Fibroblast of lung (primary cell): ENCODE data around the gene MAPK9. TPM values are rescaled to one million over a fixed set of nuclear protein-coding genes. Genes with fewer than 3 reads are reported as not detected.

ENCODE experiments used
- DNase-seq, 2 donors: peaks; one replicate each; pipeline versions ENCODE4 v3.0.0 to v3.0.0-alpha.2; 2010; ENCODE audit warnings: low read depth in 2 of 2
- H2AFZ ChIP-seq: 2 replicates; pipeline ENCODE4 v1.5.1; 2012; ENCODE audit warnings: low read length, control low read depth, inconsistent platforms
- H3K27ac ChIP-seq: 2 replicates; pipeline ENCODE4 v1.5.1; 2011; ENCODE audit warnings: low read length, control low read depth; ENCODE audit not compliant: insufficient read depth
- H3K27me3 ChIP-seq: 2 replicates; pipeline ENCODE4 v1.5.1; 2011; ENCODE audit warnings: mild to moderate bottlenecking, low read length; ENCODE audit not compliant: control insufficient read depth, insufficient read depth
- H3K36me3 ChIP-seq: 2 replicates; pipeline ENCODE4 v1.5.1; 2011; ENCODE audit warnings: low read length; ENCODE audit not compliant: control insufficient read depth, insufficient read depth
- H3K4me1 ChIP-seq: 2 replicates; pipeline ENCODE4 v1.5.1; 2011; ENCODE audit warnings: low read length; ENCODE audit not compliant: control insufficient read depth, insufficient read depth; ENCODE audit errors: extremely low read depth
- H3K4me2 ChIP-seq: 2 replicates; pipeline ENCODE4 v1.5.1; 2011; ENCODE audit warnings: low read length, control low read depth; ENCODE audit not compliant: insufficient read depth; ENCODE audit errors: extremely low read depth
- H3K4me3 ChIP-seq, 4 experiments: fragments of 200-600 bp in 1 of 4; sonication (generic) in 1 of 4; replicated peaks in 1 of 4; 2 replicates each; pipeline ENCODE4 v1.5.1; 2011 to 2016; ENCODE audit warnings: low read length in 4 of 4, low read depth in 3 of 4, mild to moderate bottlenecking in 3 of 4, control low read depth in 2 of 4, inconsistent platforms in 1 of 4, mixed read lengths in 1 of 4; ENCODE audit not compliant: insufficient read depth in 1 of 4; ENCODE audit errors: control extremely low read depth in 1 of 4
- H3K79me2 ChIP-seq: 2 replicates; pipeline ENCODE4 v1.5.1; 2012; ENCODE audit warnings: mild to moderate bottlenecking, low read length, inconsistent platforms; ENCODE audit not compliant: control insufficient read depth, insufficient read depth
- H3K9ac ChIP-seq: 2 replicates; pipeline ENCODE4 v1.5.1; 2011; ENCODE audit warnings: mild to moderate bottlenecking, low read length, control low read depth; ENCODE audit not compliant: insufficient read depth
- H3K9me3 ChIP-seq: 2 replicates; pipeline ENCODE4 v1.5.1; 2012; ENCODE audit warnings: low read depth, low read length; ENCODE audit not compliant: control insufficient read depth, insufficient read depth
- H4K20me1 ChIP-seq: 2 replicates; pipeline ENCODE4 v1.5.1; 2011; ENCODE audit warnings: low read length; ENCODE audit not compliant: control insufficient read depth, insufficient read depth; ENCODE audit errors: extremely low read depth
- EZH2 ChIP-seq: IDR thresholded peaks from 2 replicates; pipeline ENCODE4 v1.5.1; 2012; ENCODE audit warnings: low read length, control low read depth, mild to moderate bottlenecking; ENCODE audit errors: missing control alignments
- polyA plus RNA-seq, 2 donors: library from polyadenylated mRNA; depleted of rRNA in 1 of 2; stranded (reverse) in 1 of 2; unstranded in 1 of 2; fragments of >200 nt; gene quantifications; 2 replicates each; pipeline ENCODE4 v1.2.1, GENCODE V29; 2011 to 2012; ENCODE audit warnings: missing spikeins in 1 of 2
- total RNA-seq: library from RNA; depleted of rRNA; stranded (reverse); fragments of >200 nt; gene quantifications from 2 replicates; pipeline ENCODE4 v1.2.1, GENCODE V29; 2014
- TF ChIP-seq, protein P1 (sequence below), 2 donors: IDR thresholded peaks in 1 of 2; conservative IDR thresholded peaks in 1 of 2; 1 replicate in 1 of 2; 2 replicates in 1 of 2; pipeline ENCODE4 v1.5.1; 2011 to 2012; ENCODE audit warnings: low read length in 2 of 2, control low read depth in 1 of 2, inconsistent platforms in 1 of 2, low read depth in 1 of 2, mild to moderate bottlenecking in 1 of 2

Gene MAPK9
- total and polyA plus RNA-seq, 2 donors (not counting 1 experiment from before 2014, with no cell fraction given) = 27.6 to 36.8 TPM

DNA sequence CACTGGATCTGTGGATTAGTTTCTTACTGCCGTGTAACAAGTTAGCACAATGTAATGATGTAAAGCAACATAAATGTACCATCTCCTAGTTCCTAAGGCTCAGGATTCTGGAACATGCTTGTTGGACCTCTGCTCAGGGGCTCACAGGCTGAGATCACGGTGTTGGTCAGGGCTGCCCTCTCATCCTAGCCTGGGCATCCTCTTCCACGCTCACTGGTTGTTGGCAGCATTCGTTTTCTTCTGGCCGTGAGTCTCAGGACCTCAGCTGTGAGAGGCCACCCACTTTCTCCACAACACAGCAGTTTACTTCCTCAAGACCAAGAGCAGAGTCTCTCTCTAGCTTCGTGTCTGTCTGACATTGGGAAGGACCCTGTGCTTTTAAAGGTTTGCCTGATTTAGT is 100.2 kb downstream of the MAPK9 start:
- Histone ChIP-seq H3K36me3 (no peaks in the 10 kb centered on the region), H3K4me2 (no peak overlapping the region), H4K20me1 (no peaks in the 10 kb centered on the region), H3K27ac (no peak overlapping the region), H3K4me3 (no peak overlapping the region), H3K9ac (no peak overlapping the region), H2AFZ (no peak overlapping the region), H3K27me3 (no peaks in the 10 kb centered on the region), H3K79me2 (no peaks in the 10 kb centered on the region), H3K9me3 (no peaks in the 10 kb centered on the region), H3K4me1 (no peaks in the 10 kb centered on the region)
- DNase-seq = no peak
- TF ChIP-seq, protein P1, sequence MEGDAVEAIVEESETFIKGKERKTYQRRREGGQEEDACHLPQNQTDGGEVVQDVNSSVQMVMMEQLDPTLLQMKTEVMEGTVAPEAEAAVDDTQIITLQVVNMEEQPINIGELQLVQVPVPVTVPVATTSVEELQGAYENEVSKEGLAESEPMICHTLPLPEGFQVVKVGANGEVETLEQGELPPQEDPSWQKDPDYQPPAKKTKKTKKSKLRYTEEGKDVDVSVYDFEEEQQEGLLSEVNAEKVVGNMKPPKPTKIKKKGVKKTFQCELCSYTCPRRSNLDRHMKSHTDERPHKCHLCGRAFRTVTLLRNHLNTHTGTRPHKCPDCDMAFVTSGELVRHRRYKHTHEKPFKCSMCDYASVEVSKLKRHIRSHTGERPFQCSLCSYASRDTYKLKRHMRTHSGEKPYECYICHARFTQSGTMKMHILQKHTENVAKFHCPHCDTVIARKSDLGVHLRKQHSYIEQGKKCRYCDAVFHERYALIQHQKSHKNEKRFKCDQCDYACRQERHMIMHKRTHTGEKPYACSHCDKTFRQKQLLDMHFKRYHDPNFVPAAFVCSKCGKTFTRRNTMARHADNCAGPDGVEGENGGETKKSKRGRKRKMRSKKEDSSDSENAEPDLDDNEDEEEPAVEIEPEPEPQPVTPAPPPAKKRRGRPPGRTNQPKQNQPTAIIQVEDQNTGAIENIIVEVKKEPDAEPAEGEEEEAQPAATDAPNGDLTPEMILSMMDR (conservative IDR thresholded peaks at IDR 0.05 in 1 of 2, IDR thresholded peaks at IDR 0.05 in 1 of 2; ENCODE audit: low read depth in 1 of 2, low read length in 2 of 2) = no peak
- no peak for TF ChIP-seq EZH2

DNA sequence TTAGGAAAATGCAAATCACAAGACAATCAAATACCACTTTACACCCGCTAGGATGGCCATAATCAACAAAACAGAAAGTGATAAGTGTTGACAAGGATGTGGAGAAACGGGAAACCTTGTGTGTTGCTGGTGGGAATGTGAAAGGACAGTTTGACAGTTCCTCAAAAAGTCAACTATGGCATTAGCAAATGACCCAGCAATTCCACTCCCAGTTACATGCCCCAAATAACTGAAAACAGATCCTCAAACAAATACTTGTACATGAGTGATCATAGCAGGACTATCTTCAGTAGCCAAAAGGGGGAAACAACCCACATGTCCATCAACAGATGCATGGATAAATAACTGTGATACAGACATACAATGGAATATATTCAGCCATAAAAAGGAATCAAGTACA is 104.1 kb downstream of the MAPK9 start:
- Histone ChIP-seq H3K9me3 (no peaks in the 10 kb centered on the region), H3K27ac (no peak overlapping the region), H2AFZ (no peak overlapping the region), H3K27me3 (no peaks in the 10 kb centered on the region), H3K4me2 (no peak overlapping the region), H3K36me3 (no peaks in the 10 kb centered on the region), H3K4me1 (no peaks in the 10 kb centered on the region), H3K4me3 (no peak overlapping the region), H3K79me2 (no peaks in the 10 kb centered on the region), H4K20me1 (no peaks in the 10 kb centered on the region), H3K9ac (no peak overlapping the region)
- TF ChIP-seq EZH2 = no peak
- TF ChIP-seq, protein P1 (conservative IDR thresholded peaks at IDR 0.05 in 1 of 2, IDR thresholded peaks at IDR 0.05 in 1 of 2; ENCODE audit: low read depth in 1 of 2, low read length in 2 of 2) = no peak
- no peak for DNase-seq

Other genes starting within 250 kb of the MAPK9 start
- 14.7 and 18.2 TPM in 2 replicates for gene RNF130, start 220.3 kb downstream of the MAPK9 start, total RNA-seq
- 24.4 and 32.4 TPM in 2 replicates for gene RNF130, start 220.3 kb downstream of the MAPK9 start, polyA plus RNA-seq
- under 0.01 TPM in 2 replicates for gene RASGEF1C, start 82.9 kb downstream of the MAPK9 start, total RNA-seq
- 0.03 TPM in 1 of 2 replicates, not detected in the other for gene RASGEF1C, start 82.9 kb downstream of the MAPK9 start, polyA plus RNA-seq
- gene GFPT2, start 61.3 kb upstream of the MAPK9 start, total RNA-seq = 19.3 and 26.7 TPM in 2 replicates
- gene GFPT2, start 61.3 kb upstream of the MAPK9 start, polyA plus RNA-seq = 6.1 and 24.7 TPM in 2 replicates
- gene CNOT6, start 202.3 kb upstream of the MAPK9 start, total RNA-seq = 11.3 and 12.7 TPM in 2 replicates
- gene CNOT6, start 202.3 kb upstream of the MAPK9 start, polyA plus RNA-seq = 19.5 and 20.0 TPM in 2 replicates